HUES6 (cell line): ENCODE results near the gene NOP14.
A peak's percentile ranks its signal among the peaks of the same experiment; 100 is the strongest.

Experiments
- H3K27ac ChIP-seq: 2 replicates; pipeline ENCODE4 v1.7.0; 2013; ENCODE audit warnings: low read depth, mild to moderate bottlenecking, low read length, inconsistent platforms
- H3K27me3 ChIP-seq: 2 replicates; pipeline ENCODE4 v1.6.1; 2013; ENCODE audit warnings: low read length; ENCODE audit not compliant: control insufficient read depth, insufficient read depth
- H3K36me3 ChIP-seq: 2 replicates; pipeline ENCODE4 v1.6.1; 2013; ENCODE audit warnings: low read length; ENCODE audit not compliant: control insufficient read depth, insufficient read depth
- H3K4me1 ChIP-seq: 2 replicates; pipeline ENCODE4 v1.6.1; 2013; ENCODE audit warnings: low read length; ENCODE audit not compliant: control insufficient read depth, insufficient read depth
- H3K4me3 ChIP-seq: 2 replicates; pipeline ENCODE4 v1.5.1; 2013; ENCODE audit warnings: low read depth, low read length
- H3K9ac ChIP-seq: one replicate; pipeline ENCODE4 v1.6.1; 2013; ENCODE audit warnings: mild to moderate bottlenecking, low read length
- H3K9me3 ChIP-seq: 2 replicates; pipeline ENCODE4 v1.6.1; 2013; ENCODE audit warnings: low read depth, low read length; ENCODE audit not compliant: control insufficient read depth, insufficient read depth

Gene NOP14

GRCh38 chr4:2963175-2963965 is at the start of gene NOP14, which contains the start of gene GRK4:
Gene NOP14, minus strand, starts transcription at chr4:2963406. Its CDS starts 87 bp downstream, at chr4:2963319.
Gene GRK4, plus strand, starts transcription at chr4:2963571. Its CDS starts 500 bp downstream, at chr4:2964071.
- H3K9ac ChIP-seq, result peak within 1 kb of the TSS; percentile 91
- peak within 1 kb of the TSS; percentile 91 for H3K4me3 ChIP-seq
- peaks cover 3% of the 10 kb centered on the region; the same call in 1 of the 2 replicates for H3K27me3 ChIP-seq
- peaks cover 10% of the 10 kb centered on the region; the same call in 1 of the 2 replicates for H3K4me1 ChIP-seq
- H3K9me3 ChIP-seq, result no peaks in the 10 kb centered on the region
- peak within 1 kb of the TSS; percentile 87; the same call in 1 of the 2 replicates for H3K27ac ChIP-seq
- H3K36me3 ChIP-seq, result peaks cover 9% of the 10 kb centered on the region

GRCh38 chr4:3011456-3012220 is 48.4 kb upstream of the NOP14 start:
- H3K9me3 ChIP-seq, result no peaks in the 10 kb centered on the region
- no peak overlapping the region for H3K4me3 ChIP-seq
- H3K27me3 ChIP-seq, result no peaks in the 10 kb centered on the region
- H3K27ac ChIP-seq, result no peak overlapping the region
- no peaks in the 10 kb centered on the region for H3K4me1 ChIP-seq
- H3K9ac ChIP-seq, result no peak overlapping the region
- H3K36me3 ChIP-seq, result no peaks in the 10 kb centered on the region

- no peaks in the 10 kb centered on the region for H3K27me3 ChIP-seq
- H3K4me1 ChIP-seq, result no peaks in the 10 kb centered on the region
- H3K27ac ChIP-seq, result no peak overlapping the region
- no peak overlapping the region for H3K4me3 ChIP-seq
- H3K9ac ChIP-seq, result no peak overlapping the region
- no peaks in the 10 kb centered on the region for H3K9me3 ChIP-seq
- no peaks in the 10 kb centered on the region for H3K36me3 ChIP-seq
These were observed 47.8 kb upstream of the NOP14 start for GRCh38 chr4:3010998-3011397.

- no peaks in the 10 kb centered on the region for H3K27me3 ChIP-seq
These were observed 47.4 kb upstream of the NOP14 start for GRCh38 chr4:3010577-3010976.

GRCh38 chr4:3009422-3009821 is 46.2 kb upstream of the NOP14 start:
- H3K9me3 ChIP-seq, result no peaks in the 10 kb centered on the region
- no peak overlapping the region for H3K9ac ChIP-seq
- H3K27me3 ChIP-seq, result no peaks in the 10 kb centered on the region
- H3K36me3 ChIP-seq, result no peaks in the 10 kb centered on the region
- H3K27ac ChIP-seq, result no peak overlapping the region
- no peaks in the 10 kb centered on the region for H3K4me1 ChIP-seq
- H3K4me3 ChIP-seq, result no peak overlapping the region

More at GRCh38 chr4:3010577-3010976, 47.4 kb upstream of the NOP14 start:
- no peak overlapping the region for H3K27ac ChIP-seq
- H3K4me1 ChIP-seq, result no peaks in the 10 kb centered on the region
- no peak overlapping the region for H3K4me3 ChIP-seq
- H3K9ac ChIP-seq, result no peak overlapping the region
- H3K9me3 ChIP-seq, result no peaks in the 10 kb centered on the region
- H3K36me3 ChIP-seq, result no peaks in the 10 kb centered on the region

GRCh38 chr4:3007724-3008123 is 44.5 kb upstream of the NOP14 start:
- Histone ChIP-seq H3K27ac (no peak overlapping the region), H3K27me3 (no peaks in the 10 kb centered on the region), H3K4me1 (no peaks in the 10 kb centered on the region), H3K9ac (no peak overlapping the region), H3K9me3 (no peaks in the 10 kb centered on the region), H3K36me3 (no peaks in the 10 kb centered on the region), H3K4me3 (no peak overlapping the region)

GRCh38 chr4:2996415-2996814 is 33.2 kb upstream of the NOP14 start:
- Histone ChIP-seq H3K27me3 (no peaks in the 10 kb centered on the region), H3K4me3 (no peak overlapping the region), H3K9ac (no peak overlapping the region), H3K9me3 (no peaks in the 10 kb centered on the region), H3K27ac (no peak overlapping the region), H3K4me1 (no peaks in the 10 kb centered on the region), H3K36me3 (no peaks in the 10 kb centered on the region)

- Histone ChIP-seq H3K4me3 (no peak overlapping the region), H3K27me3 (no peaks in the 10 kb centered on the region), H3K9me3 (no peaks in the 10 kb centered on the region), H3K9ac (no peak overlapping the region), H3K4me1 (no peaks in the 10 kb centered on the region), H3K36me3 (no peaks in the 10 kb centered on the region), H3K27ac (no peak overlapping the region)
These were observed 32.5 kb upstream of the NOP14 start for GRCh38 chr4:2995546-2996265.

- Histone ChIP-seq H3K4me1 (no peaks in the 10 kb centered on the region), H3K27ac (no peak overlapping the region), H3K9ac (no peak overlapping the region), H3K36me3 (no peaks in the 10 kb centered on the region), H3K4me3 (no peak overlapping the region), H3K27me3 (no peaks in the 10 kb centered on the region), H3K9me3 (no peaks in the 10 kb centered on the region)
These were observed 31.7 kb upstream of the NOP14 start for GRCh38 chr4:2994917-2995316.

- H3K9ac ChIP-seq, result no peak overlapping the region
- no peaks in the 10 kb centered on the region for H3K4me1 ChIP-seq
- no peaks in the 10 kb centered on the region for H3K36me3 ChIP-seq
- H3K9me3 ChIP-seq, result 0 out of 2 replicates have a peak, but pooled peaks cover 2% of the 10 kb centered on the region
- H3K4me3 ChIP-seq, result no peak overlapping the region
- H3K27me3 ChIP-seq, result no peaks in the 10 kb centered on the region
- no peak overlapping the region for H3K27ac ChIP-seq
These were observed 28.0 kb upstream of the NOP14 start for GRCh38 chr4:2991243-2991642.
